ENCODE results near the gene TSPYL1.

DNA sequence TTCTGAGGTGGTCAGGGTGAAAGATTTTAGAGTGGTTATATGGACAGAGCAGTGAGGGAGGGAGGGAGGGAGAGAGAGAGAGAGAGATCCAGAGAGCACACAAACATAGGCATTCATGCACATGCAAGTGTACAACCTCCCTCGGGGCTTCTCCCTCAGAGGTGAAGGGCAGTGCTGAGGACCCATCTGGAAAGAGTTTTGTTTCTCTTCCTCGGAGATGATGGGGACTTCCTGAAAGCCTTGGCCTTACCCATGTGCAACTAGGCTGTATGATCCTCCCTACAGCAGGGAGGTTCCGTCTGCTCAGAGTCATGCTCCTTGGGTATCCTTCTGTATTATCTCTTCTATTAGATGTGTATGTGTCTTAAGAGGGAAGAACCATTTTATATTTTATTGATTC is 21.4 kb upstream of the TSPYL1 start:
- no peak for TF ChIP-seq POLR2A (IDR thresholded peaks at IDR 0.05)
- no peak for TF ChIP-seq CTCF (IDR thresholded peaks at IDR 0.05)

Data from right lobe of liver (tissue), 4 donors.